Right lobe of liver (tissue), 6 donors: ENCODE results near the gene SLC17A8. TPM values are rescaled to one million over a fixed set of nuclear protein-coding genes. Genes with fewer than 3 reads are reported as not detected.
"Not testable (repeated sequence)": the region's sequence is repeated elsewhere in the genome, so short reads cannot be mapped to it uniquely, and the experiment has no call there.

ENCODE experiments used
- ATAC-seq, 4 donors: fragments of 200-7000 bp; cut with Tn5 transposase; one replicate each; pipeline ENCODE4 v1.9.1; 2020; ENCODE audit warnings: mild to moderate bottlenecking in 4 of 4, moderate library complexity in 4 of 4
- DNase-seq, 3 donors: peaks; one replicate each; pipeline ENCODE4 v3.0.0-alpha.2; 2020
- H3K27ac ChIP-seq, 3 donors: fragments of 200-600 bp; one replicate each; pipeline ENCODE4 v1.8.0; 2022
- H3K27me3 ChIP-seq, 2 donors: fragments of 200-600 bp; one replicate each; pipeline ENCODE4 v1.8.0; 2022
- H3K36me3 ChIP-seq, 4 donors: fragments of 200-600 bp; sonication (generic) in 1 of 4; one replicate each; pipeline versions ENCODE4 v1.5.1 to v1.8.0; 2017 to 2022; ENCODE audit warnings: control low read depth in 1 of 4
- H3K4me1 ChIP-seq, 4 donors: fragments of 200-600 bp; sonication (generic) in 1 of 4; one replicate each; pipeline versions ENCODE4 v1.5.1 to v1.8.0; 2017 to 2022; ENCODE audit warnings: control low read depth in 1 of 4
- H3K4me3 ChIP-seq, 3 donors: fragments of 200-600 bp; one replicate each; pipeline ENCODE4 v1.8.0; 2022
- H3K9me3 ChIP-seq, 4 donors: fragments of 200-600 bp; sonication (generic) in 1 of 4; one replicate each; pipeline versions ENCODE4 v1.5.1 to v1.8.0; 2017 to 2022; ENCODE audit warnings: control low read depth in 1 of 4
- POLR2A ChIP-seq: fragments of 450-650 bp; IDR thresholded peaks from one replicate; pipeline ENCODE4 v1.6.1; 2017; ENCODE audit warnings: antibody characterized with exemption, mild to moderate bottlenecking
- WGBS: methylation state at CpG from one replicate; pipeline ENCODE4 v1.1.6; 2018; ENCODE audit warnings: low coverage, low lambda C conversion rate; ENCODE audit not compliant: insufficient coverage; ENCODE audit errors: missing lambda C conversion rate; 5-methylcytosine and 5-hydroxymethylcytosine counted together
- intact Hi-C, 2 donors: fragments of 100-400 bp; cut with DNase I; formaldehyde crosslinking; loops; one replicate each; pipeline versions ENCODE4 v1.11.2 to v1.14.1; 2022
- long read RNA-seq: library from polyadenylated mRNA; unstranded; transcript quantifications from one replicate; pipeline ENCODE4 v2.0.0, GENCODE V29; 2019
- total RNA-seq, 6 experiments: library from RNA; depleted of rRNA in 2 of 6; stranded (reverse); fragments of >200 nt in 2 of 6; fragmentation: NEBNext Ultra II Directional in 3 of 6; extraction: Animal tissue kit (Norgen Biotek cat#: 25700) in 3 of 6; gene quantifications; one replicate each; pipeline versions ENCODE4 v1.1.0 to v1.2.4, GENCODE V29; 2016 to 2023
- TF ChIP-seq, protein P1 (sequence below), 4 donors: fragments of 200-600 bp in 3 of 4; fragments of 450-650 bp in 1 of 4; IDR thresholded peaks; one replicate each; pipeline versions ENCODE4 v1.5.1 to v1.8.0; 2016 to 2022; ENCODE audit warnings: antibody characterized with exemption in 4 of 4, mild to moderate bottlenecking in 2 of 4
- donor health status: DM: no; HTN: yes; CAD: no.
- donor health status: DM: no; HTN: no; CAD: no.
- donor health status: DM: no; HTN: no; CAD: no.
- donor health status: DM: no; HTN: yes; CAD: no.
- donor health status: DM: no; HTN: yes; CAD: no.

The SLC17A8 gene
- total RNA-seq, result under 1 TPM; 0.06 to 0.51 (median 0.23) TPM
- long read RNA-seq, result 0 reads

DNA sequence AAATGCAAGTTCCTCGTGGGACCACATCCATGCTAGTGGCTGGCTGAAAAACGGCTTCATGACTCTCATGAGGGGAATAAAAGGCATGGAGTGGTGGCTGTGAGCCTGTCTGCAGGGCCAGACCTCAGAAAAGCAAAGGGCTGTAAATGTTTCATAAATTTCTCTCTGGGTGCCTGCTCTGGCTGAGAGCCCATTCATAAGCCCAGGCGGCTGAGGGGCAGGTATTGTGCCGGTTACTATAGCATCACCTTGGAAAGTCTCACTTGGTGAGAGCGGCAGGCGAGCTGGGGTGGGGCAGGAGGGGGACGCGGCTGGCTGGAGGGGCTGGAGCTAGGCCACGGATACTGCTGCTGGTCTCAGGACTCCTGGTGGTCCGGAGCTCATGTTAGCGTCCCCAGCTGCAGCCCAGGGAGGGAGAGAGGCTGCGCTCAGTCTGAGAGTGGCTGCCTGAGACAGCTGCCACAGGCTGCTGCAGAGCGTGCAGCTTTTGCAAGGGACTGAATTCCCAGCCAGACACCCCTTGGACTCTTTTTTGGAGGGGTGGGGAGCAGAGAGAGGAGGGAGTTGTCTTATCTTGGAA, at the start of gene SLC17A8:
Gene SLC17A8 (plus strand): TSS at position 431 of the 580 bp plus-strand sequence. CDS start 318 bp downstream, outside the sequence.
- Histone ChIP-seq H3K4me3 (no peak within 1 kb of the TSS), H3K9me3 (no peaks in the 10 kb centered on the region), H3K36me3 (no peaks in the 10 kb centered on the region), H3K4me1 (peaks cover 0 to 6% (median 0%) of the 10 kb centered on the region in 4 donors), H3K27me3 (no peaks in the 10 kb centered on the region), H3K27ac (no peak within 1 kb of the TSS)
- intact Hi-C loops, result loop anchor here in 1 of 2 donors (10.0 kb wide), 2 partner anchors 318 to 378 kb away; no protein-coding TSS in a partner anchor
- WGBS, result 27% methylated on average over 7 of the region's 13 CpGs
- DNase-seq, result no peak
- TF ChIP-seq, protein P1, sequence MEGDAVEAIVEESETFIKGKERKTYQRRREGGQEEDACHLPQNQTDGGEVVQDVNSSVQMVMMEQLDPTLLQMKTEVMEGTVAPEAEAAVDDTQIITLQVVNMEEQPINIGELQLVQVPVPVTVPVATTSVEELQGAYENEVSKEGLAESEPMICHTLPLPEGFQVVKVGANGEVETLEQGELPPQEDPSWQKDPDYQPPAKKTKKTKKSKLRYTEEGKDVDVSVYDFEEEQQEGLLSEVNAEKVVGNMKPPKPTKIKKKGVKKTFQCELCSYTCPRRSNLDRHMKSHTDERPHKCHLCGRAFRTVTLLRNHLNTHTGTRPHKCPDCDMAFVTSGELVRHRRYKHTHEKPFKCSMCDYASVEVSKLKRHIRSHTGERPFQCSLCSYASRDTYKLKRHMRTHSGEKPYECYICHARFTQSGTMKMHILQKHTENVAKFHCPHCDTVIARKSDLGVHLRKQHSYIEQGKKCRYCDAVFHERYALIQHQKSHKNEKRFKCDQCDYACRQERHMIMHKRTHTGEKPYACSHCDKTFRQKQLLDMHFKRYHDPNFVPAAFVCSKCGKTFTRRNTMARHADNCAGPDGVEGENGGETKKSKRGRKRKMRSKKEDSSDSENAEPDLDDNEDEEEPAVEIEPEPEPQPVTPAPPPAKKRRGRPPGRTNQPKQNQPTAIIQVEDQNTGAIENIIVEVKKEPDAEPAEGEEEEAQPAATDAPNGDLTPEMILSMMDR (IDR thresholded peaks at IDR 0.05), result no peak
- no peak for TF ChIP-seq POLR2A
- ATAC-seq, result peak in 2 of 4 donors; percentile 42 to 54

DNA sequence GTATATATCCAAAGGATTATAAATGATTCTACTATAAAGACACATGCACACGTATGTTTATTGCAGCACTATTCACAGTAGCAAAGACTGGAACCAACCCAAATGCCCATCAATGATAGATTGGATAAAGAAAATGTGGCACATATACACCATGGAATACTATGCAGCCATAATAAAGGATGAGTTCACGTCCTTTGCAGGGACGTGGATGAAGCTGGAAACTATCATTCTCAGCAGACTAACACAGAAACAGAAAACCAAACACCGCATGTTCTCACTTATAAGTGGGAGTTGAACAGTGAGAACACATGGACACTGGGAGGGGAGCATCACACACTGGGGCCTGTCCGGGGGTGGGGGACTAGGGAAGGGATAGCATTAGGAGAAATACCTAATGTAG, 48.7 kb upstream of the SLC17A8 start:
- H3K36me3 ChIP-seq, result peaks cover 0 to 19% (median 5%) of the 10 kb centered on the region in 4 donors

DNA sequence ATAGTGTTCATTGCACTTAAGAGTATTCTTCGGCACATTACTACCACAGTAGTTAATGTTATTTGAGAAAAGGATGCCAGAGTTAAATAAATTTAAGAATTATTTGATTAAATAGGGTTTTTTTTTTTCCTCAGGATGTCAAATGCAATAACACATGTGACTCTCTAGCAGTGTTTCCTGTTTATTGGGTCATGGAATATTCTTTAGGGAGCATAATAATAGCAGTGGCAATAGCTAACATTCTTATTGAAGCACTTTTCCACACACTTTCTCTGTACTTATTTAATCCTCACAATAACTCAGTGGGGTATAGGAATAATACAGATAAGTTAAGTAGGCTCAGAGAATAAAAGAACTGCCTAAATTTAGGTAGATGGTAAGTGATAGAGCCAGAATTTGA, 45.6 kb upstream of the SLC17A8 start:
- no peak overlapping the region for H3K27ac ChIP-seq
- H3K27me3 ChIP-seq, result no peaks in the 10 kb centered on the region
- TF ChIP-seq POLR2A, result no peak
- TF ChIP-seq, protein P1 (IDR thresholded peaks at IDR 0.05), result no peak
- no peaks in the 10 kb centered on the region for H3K4me1 ChIP-seq
- peaks cover 0 to 29% (median 7%) of the 10 kb centered on the region in 4 donors for H3K36me3 ChIP-seq
- no peak overlapping the region for H3K4me3 ChIP-seq
- DNase-seq (no peak), ATAC-seq (no peak)
- H3K9me3 ChIP-seq, result no peaks in the 10 kb centered on the region
- 86% methylated on average over 1 of the region's 1 CpG for WGBS
- intact Hi-C loops, result no loop called here

More for the DNA sequence above, 48.7 kb upstream of the SLC17A8 start:
- H3K27me3 ChIP-seq, ATAC-seq, H3K9me3 ChIP-seq, intact Hi-C loops, DNase-seq, H3K4me3 ChIP-seq, H3K4me1 ChIP-seq, H3K27ac ChIP-seq: not testable (repeated sequence)
- WGBS, result 96% methylated on average over 5 of the region's 5 CpGs

DNA sequence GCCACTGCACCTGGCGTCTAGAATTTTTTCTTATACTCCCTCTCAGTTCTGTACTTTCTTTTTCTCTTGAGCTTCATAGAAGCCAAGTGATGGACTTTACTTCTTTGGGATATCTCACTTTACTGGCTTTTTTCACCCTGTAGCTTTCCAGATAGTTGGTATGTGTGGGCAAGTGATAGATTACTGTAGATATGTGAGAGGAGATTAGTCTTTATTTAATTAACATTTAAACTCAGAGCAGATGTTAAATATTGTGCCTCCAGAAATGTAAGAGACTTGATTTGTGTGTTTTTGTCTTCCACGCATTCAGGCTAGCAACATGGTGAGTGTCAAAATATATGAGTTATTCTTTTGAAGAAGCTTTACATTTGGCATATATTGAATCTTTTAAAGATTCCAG, 39.5 kb upstream of the SLC17A8 start:
- intact Hi-C loops, result no loop called here
- Histone ChIP-seq H3K27me3 (no peaks in the 10 kb centered on the region), H3K4me1 (no peaks in the 10 kb centered on the region), H3K4me3 (no peak overlapping the region), H3K9me3 (no peaks in the 10 kb centered on the region), H3K27ac (no peak overlapping the region), H3K36me3 (peaks cover 0 to 35% (median 12%) of the 10 kb centered on the region in 4 donors)
- no peak for TF ChIP-seq POLR2A
- TF ChIP-seq, protein P1 (IDR thresholded peaks at IDR 0.05), result no peak
- ATAC-seq (no peak), DNase-seq (no peak)
- WGBS, result 91% methylated on average over 2 of the region's 2 CpGs

DNA sequence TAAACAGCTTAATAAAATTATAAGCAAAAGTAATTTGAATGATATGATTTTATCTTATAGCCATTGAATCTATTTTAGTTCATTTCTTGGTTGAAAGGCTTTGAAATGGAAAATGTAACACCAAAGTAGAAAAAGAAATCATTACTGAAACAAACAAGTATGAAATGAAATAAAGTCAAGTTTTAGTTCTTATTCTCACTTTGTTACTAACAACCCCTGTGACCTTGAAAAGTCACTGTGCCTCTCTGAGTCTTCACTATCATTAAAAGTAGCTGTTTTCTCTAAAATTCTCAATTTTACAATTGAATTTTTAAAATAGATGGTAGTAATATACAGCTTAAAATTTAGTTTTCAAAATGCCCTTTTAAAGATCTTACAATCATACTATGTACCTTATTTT, 32.4 kb upstream of the SLC17A8 start:
- H3K4me1 ChIP-seq, result no peaks in the 10 kb centered on the region
- no peaks in the 10 kb centered on the region for H3K9me3 ChIP-seq
- TF ChIP-seq, protein P1 (IDR thresholded peaks at IDR 0.05), result no peak
- TF ChIP-seq POLR2A, result no peak
- no peak for ATAC-seq
- no peaks in the 10 kb centered on the region for H3K27me3 ChIP-seq
- DNase-seq, result no peak
- H3K4me3 ChIP-seq, result no peak overlapping the region
- intact Hi-C loops, result no loop called here
- H3K36me3 ChIP-seq, result peaks cover 0 to 39% (median 8%) of the 10 kb centered on the region in 4 donors
- no peak overlapping the region for H3K27ac ChIP-seq
